ENCODE data around the gene SLC25A22. TPM values are rescaled to one million over a fixed set of nuclear protein-coding genes. Genes with fewer than 3 reads are reported as not detected.

The SLC25A22 gene
- total and polyA plus RNA-seq, 9 of the 15 experiments (the other 6 are each of a cell fraction or from before 2014, with no cell fraction given), result 0.41 to 55.4 (median 11.4) TPM

DNA sequence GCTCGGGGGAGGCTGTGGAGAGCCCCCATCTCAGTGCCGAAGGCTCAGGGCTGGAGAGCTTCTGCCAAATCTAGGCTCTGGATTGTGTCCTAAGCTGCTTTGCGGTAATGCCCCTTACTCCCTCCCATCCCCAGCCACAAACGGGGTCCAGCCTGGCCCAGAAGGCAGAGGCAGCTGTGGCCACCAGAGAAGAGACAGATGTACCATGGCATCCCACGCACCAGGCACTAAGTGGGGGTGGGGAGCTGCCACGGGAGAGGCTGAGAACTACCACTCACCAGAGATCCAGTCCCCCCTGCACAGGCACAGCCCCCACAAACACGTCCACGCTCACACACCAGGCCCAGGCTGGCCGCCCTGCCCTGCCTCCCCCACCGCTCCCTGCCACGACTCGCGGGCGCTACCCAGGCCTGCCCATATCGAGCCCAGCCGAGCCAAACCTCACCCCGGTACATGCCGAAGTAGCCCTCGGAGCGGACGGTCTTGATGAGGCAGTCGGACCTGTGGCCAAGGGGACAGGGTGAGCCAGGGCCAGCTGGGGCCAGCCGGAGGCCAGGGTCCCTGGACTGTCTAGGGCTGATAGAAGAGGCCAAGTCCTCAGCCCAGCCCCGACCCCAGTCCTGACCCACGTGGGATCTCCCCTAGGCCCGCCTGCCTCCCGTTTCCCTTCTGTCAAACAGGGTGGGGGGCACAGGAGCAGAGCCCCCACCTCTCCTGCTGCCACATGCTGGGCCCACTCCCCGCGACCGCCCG is 3.9 kb downstream of the SLC25A22 start:
- H3K27ac ChIP-seq (ENCODE audit: extremely low read depth, low read depth, low read length), result no peak overlapping the region
- no peaks in the 10 kb centered on the region for H3K27me3 ChIP-seq (ENCODE audit: control insufficient read depth in 2 of 2, insufficient read depth in 2 of 2, low read length in 2 of 2)
- CTCF ChIA-PET (ENCODE audit: low intra/inter-chr PET ratio), result no interaction called here
- peaks cover 31% of the 10 kb centered on the region; the same call in 1 of the 3 replicates for H3K36me3 ChIP-seq (ENCODE audit: control insufficient read depth, insufficient read depth, low read length)
- DNase-seq (ENCODE audit: extremely low read depth in 1 of 4, low spot score in 3 of 4), result no peak
- intact Hi-C loops (cut with micrococcal nuclease) (loop anchor here (10.0 kb wide), 1 partner anchor 229 kb away; the partner anchor contains the start of genes LMNTD2 and RASSF7), in situ Hi-C loops (cut with MboI) (no loop called here)
- no peak overlapping the region for H3K4me3 ChIP-seq
- H3K79me2 ChIP-seq (ENCODE audit: control insufficient read depth, insufficient read depth, low read length), result peaks cover 26% of the 10 kb centered on the region
- POLR2A ChIA-PET, result interaction anchor here (0.6 to 1.3 kb wide), 5 partner anchors 10 to 22 kb away, joined by 3 to 4 read pairs (median 3); partner anchors contain the start of genes PIDD1 and RPLP2
- WGBS (ENCODE audit: insufficient coverage, low coverage, missing lambda C conversion rate), result 91% methylated on average over 22 of the region's 31 CpGs
- peaks cover 7 to 89% of the 10 kb centered on the region in 2 experiments for H3K4me1 ChIP-seq (replicated peaks in 1 of 2; ENCODE audit: control insufficient read depth in 2 of 2, insufficient read depth in 2 of 2, low read length in 2 of 2)
- BruUV-seq (replicated peaks), result no TSS peak
- no peaks in the 10 kb centered on the region for H4K20me1 ChIP-seq (replicated peaks; ENCODE audit: control insufficient read depth, insufficient read depth, low read length)
- H3K4me2 ChIP-seq (ENCODE audit: insufficient read depth, low read length), result no peak overlapping the region
- H3K9me3 ChIP-seq (replicated peaks; ENCODE audit: control insufficient read depth, insufficient read depth, low read depth, low read length), result no peaks in the 10 kb centered on the region
- no peak overlapping the region for H2AFZ ChIP-seq (ENCODE audit: low read depth, low read length)
- TF ChIP-seq ILF3 (IDR thresholded peaks at IDR 0.05; ENCODE audit: borderline replicate concordance), result no peak
- no peak for ATAC-seq
- peaks cover 3% of the 10 kb centered on the region for H3K9me1 ChIP-seq (ENCODE audit: control insufficient read depth, insufficient read depth, low read length)
- no peak for FAIRE-seq
- H3K9ac ChIP-seq (ENCODE audit: insufficient read depth in 1 of 2, low read depth in 2 of 2, low read length in 2 of 2), result peak overlapping the region in 1 of 2 experiments; percentile 95; a peak in 2 of 4 replicates

DNA sequence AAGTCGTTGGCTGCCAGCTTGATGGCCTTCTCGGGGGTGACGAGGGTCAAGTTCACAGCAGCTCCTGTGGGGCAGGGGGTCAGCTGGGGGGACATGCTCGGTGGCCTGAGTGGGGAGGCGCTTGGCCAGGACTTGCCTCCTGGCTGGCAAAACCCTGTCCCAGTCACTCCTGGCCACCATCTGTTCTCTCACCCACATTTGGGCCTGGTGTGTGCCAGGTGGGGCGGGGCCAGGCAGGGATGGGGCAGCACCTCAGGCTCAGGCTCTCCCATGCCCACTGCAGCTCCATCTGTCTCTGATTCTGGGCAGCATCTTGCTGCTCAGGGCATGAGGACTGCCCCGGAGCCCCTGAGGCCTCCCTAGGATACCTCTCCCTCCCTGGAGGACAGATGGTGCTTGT is 4.5 kb downstream of the SLC25A22 start:
- TF ChIP-seq SMC3 (conservative IDR thresholded peaks at IDR 0.05; ENCODE audit: insufficient read depth, low read depth, low read length) (no peak), ZNF551 (CRISPR knock-in tag; IDR thresholded peaks at IDR 0.05) (no peak), ZNF830 (CRISPR knock-in tag; IDR thresholded peaks at IDR 0.05) (no peak), POLR2A (conservative IDR thresholded peaks at IDR 0.05) (no peak), ZNF778 (CRISPR knock-in tag; IDR thresholded peaks at IDR 0.05) (no peak), ZNF589 (CRISPR knock-in tag; IDR thresholded peaks at IDR 0.05; ENCODE audit: low read depth) (no peak)
- TF ChIP-seq, protein P1, sequence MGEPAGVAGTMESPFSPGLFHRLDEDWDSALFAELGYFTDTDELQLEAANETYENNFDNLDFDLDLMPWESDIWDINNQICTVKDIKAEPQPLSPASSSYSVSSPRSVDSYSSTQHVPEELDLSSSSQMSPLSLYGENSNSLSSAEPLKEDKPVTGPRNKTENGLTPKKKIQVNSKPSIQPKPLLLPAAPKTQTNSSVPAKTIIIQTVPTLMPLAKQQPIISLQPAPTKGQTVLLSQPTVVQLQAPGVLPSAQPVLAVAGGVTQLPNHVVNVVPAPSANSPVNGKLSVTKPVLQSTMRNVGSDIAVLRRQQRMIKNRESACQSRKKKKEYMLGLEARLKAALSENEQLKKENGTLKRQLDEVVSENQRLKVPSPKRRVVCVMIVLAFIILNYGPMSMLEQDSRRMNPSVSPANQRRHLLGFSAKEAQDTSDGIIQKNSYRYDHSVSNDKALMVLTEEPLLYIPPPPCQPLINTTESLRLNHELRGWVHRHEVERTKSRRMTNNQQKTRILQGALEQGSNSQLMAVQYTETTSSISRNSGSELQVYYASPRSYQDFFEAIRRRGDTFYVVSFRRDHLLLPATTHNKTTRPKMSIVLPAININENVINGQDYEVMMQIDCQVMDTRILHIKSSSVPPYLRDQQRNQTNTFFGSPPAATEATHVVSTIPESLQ (CRISPR knock-in tag; IDR thresholded peaks at IDR 0.05), result no peak
- TF ChIP-seq, protein P2, sequence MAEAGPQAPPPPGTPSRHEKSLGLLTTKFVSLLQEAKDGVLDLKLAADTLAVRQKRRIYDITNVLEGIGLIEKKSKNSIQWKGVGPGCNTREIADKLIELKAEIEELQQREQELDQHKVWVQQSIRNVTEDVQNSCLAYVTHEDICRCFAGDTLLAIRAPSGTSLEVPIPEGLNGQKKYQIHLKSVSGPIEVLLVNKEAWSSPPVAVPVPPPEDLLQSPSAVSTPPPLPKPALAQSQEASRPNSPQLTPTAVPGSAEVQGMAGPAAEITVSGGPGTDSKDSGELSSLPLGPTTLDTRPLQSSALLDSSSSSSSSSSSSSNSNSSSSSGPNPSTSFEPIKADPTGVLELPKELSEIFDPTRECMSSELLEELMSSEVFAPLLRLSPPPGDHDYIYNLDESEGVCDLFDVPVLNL (CRISPR knock-in tag; IDR thresholded peaks at IDR 0.05; ENCODE audit: low read depth), result no peak
- TF ChIP-seq, protein P3, sequence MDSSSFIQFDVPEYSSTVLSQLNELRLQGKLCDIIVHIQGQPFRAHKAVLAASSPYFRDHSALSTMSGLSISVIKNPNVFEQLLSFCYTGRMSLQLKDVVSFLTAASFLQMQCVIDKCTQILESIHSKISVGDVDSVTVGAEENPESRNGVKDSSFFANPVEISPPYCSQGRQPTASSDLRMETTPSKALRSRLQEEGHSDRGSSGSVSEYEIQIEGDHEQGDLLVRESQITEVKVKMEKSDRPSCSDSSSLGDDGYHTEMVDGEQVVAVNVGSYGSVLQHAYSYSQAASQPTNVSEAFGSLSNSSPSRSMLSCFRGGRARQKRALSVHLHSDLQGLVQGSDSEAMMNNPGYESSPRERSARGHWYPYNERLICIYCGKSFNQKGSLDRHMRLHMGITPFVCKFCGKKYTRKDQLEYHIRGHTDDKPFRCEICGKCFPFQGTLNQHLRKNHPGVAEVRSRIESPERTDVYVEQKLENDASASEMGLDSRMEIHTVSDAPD (CRISPR knock-in tag; IDR thresholded peaks at IDR 0.05), result no peak
- no peak overlapping the region for H3K4me3 ChIP-seq
- no peaks in the 10 kb centered on the region for H4K20me1 ChIP-seq (replicated peaks; ENCODE audit: control insufficient read depth, insufficient read depth, low read length)
- no peak overlapping the region for H2AFZ ChIP-seq (ENCODE audit: low read depth, low read length)
- H3K36me3 ChIP-seq (ENCODE audit: control insufficient read depth, insufficient read depth, low read length), result peaks cover 31% of the 10 kb centered on the region; the same call in 1 of the 3 replicates
- in situ Hi-C loops (cut with MboI) (no loop called here), intact Hi-C loops (cut with micrococcal nuclease) (loop anchor here (10.0 kb wide), 1 partner anchor 229 kb away; the partner anchor contains the start of genes LMNTD2 and RASSF7)
- FAIRE-seq (no peak), DNase-seq (ENCODE audit: extremely low read depth in 1 of 4, low spot score in 3 of 4) (no peak), ATAC-seq (no peak)
- no peaks in the 10 kb centered on the region for H3K27me3 ChIP-seq (ENCODE audit: control insufficient read depth in 2 of 2, insufficient read depth in 2 of 2, low read length in 2 of 2)
- ChIA-PET POLR2A (interaction anchor here (0.6 to 1.3 kb wide), 6 partner anchors 10 to 53 kb away, joined by 3 to 4 read pairs (median 3); partner anchors contain the start of genes PIDD1, RPLP2 and TALDO1), CTCF (ENCODE audit: low intra/inter-chr PET ratio) (no interaction called here)
- H3K79me2 ChIP-seq (ENCODE audit: control insufficient read depth, insufficient read depth, low read length), result peaks cover 26% of the 10 kb centered on the region
- no TSS peak for BruUV-seq (replicated peaks)
- H3K4me1 ChIP-seq (replicated peaks in 1 of 2; ENCODE audit: control insufficient read depth in 2 of 2, insufficient read depth in 2 of 2, low read length in 2 of 2), result peaks cover 7 to 89% of the 10 kb centered on the region in 2 experiments
- H3K27ac ChIP-seq (ENCODE audit: extremely low read depth, low read depth, low read length), result no peak overlapping the region
- H3K9me3 ChIP-seq (replicated peaks; ENCODE audit: control insufficient read depth, insufficient read depth, low read depth, low read length), result no peaks in the 10 kb centered on the region
- no peak overlapping the region for H3K4me2 ChIP-seq (ENCODE audit: insufficient read depth, low read length)
- H3K9ac ChIP-seq (ENCODE audit: insufficient read depth in 1 of 2, low read depth in 2 of 2, low read length in 2 of 2), result peak overlapping the region in 1 of 2 experiments; percentile 95; a peak in 1 of 4 replicates
- WGBS (ENCODE audit: insufficient coverage, low coverage, missing lambda C conversion rate), result 94% methylated on average over 7 of the region's 7 CpGs
- peaks cover 3% of the 10 kb centered on the region for H3K9me1 ChIP-seq (ENCODE audit: control insufficient read depth, insufficient read depth, low read length)

Measured in K562 (cell line).